Frontal cortex (tissue), 4 donors: ENCODE results near the gene GRK1. TPM values are rescaled to one million over a fixed set of nuclear protein-coding genes. Genes with fewer than 3 reads are reported as not detected.
"Not testable (repeated sequence)": the region's sequence is repeated elsewhere in the genome, so short reads cannot be mapped to it uniquely, and the experiment has no call there.

ENCODE experiments used
- DNase-seq, 2 donors: peaks; one replicate each; pipeline ENCODE4 v3.0.0; 2012; ENCODE audit warnings: low spot score in 2 of 2
- FAIRE-seq: peaks from 2 replicates; lab custom pipeline; 2012; peaks lifted over from hg19 to GRCh38; lab: Jason Lieb, UNC
- total RNA-seq: library from RNA; depleted of rRNA; stranded (reverse); fragments of >200 nt; gene quantifications from one replicate; pipeline ENCODE4 v1.2.3, GENCODE V29; 2014
- donor health status: control.
- donor health status: control.
- donor health status: control.

GRK1 gene
- total RNA-seq, 1 donor from 2014 or later = under 0.01 TPM

DNA sequence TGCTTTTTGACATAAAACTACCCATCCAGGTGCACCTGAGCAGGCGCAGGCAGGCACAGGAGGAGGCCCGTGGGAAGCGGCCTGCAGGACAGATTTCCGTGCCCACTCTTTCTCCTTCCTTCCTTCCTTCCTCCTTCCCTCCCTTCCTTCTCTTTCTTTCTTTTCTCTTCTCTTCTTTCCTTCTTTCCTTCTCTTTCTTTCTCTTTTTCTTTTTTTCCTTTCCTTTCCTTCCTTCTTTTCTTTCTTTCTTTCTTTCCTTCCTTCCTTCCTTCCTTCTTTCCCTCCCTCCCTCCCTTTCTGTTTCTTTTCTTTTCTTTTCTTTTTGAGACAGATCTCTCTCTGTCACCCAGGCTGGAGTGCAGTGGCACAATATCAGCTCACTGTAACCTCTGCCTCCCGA is 70.8 kb downstream of the GRK1 start:
- FAIRE-seq = no peak
- no peak for DNase-seq

DNA sequence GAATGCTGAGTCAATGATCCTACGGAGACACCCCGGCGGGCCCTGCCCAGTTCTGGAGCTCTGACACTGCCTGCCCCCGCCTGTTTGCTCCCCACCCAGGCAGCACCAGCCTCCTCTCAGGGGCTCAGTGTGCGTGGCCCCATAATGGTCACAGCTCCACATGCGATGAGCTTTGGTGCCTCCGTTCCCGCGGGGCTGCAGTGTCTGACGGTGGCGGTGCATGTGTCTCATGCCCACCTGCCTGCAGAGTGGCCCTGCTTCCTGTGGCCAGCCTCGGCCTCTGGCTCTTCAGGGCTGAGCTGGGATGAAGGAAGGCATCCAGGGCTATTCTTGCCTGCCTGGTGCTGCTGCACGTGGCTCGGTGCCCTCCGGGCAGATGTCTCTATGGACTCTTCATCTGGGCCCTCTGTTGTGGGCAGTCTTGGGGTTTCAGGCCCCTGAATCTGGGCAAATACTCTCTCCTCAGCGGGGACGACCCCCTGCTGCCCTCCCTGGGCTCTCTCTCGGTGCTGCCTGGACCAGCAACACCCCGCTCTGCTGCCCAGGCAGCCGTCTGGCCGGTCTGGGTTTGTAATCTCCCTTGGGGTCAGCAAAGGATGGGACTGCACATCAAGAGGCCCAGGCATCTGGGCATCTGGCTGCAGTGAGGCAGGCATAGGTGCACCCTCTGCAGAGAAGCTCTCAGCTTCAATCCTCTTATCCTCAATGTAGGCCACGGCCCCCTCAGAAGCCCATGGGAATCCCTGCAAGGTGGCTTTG is 72.7 kb downstream of the GRK1 start:
- DNase-seq (no peak), FAIRE-seq (no peak)

DNA sequence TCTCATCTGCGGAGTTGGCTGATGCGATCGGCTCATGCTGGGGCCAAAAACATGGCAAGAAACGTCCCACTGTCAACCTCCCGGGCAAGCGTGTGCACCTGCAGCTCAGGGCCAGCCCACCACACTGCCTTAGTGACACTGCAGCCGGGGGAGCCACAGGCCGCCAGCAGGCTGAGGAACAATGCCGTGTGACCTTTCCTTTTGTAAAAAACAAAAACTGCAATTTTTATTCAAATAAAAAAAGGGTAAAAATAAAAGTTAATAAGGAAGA is 73.2 kb downstream of the GRK1 start:
- FAIRE-seq = no peak
- no peak for DNase-seq

DNA sequence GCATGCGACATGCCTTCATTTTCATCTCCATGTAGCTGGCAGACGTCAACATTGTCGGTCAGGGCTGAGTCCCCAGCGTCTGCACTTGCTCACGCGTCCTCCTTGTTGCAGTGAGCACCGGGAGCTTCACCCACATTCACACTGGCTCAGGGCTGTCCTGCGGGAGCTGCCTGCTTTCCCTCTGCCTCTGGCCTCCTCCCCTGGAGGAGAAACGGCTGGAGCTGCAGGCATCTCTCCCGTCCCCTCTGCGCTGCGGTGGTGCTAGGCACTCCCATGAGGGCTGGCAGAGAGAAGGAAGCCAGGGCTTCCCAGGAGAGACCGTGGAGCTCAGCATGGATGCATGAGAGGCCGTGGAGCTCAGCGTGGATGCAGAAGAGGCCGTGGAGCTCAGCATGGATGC is 73.6 kb downstream of the GRK1 start:
- FAIRE-seq = no peak

DNA sequence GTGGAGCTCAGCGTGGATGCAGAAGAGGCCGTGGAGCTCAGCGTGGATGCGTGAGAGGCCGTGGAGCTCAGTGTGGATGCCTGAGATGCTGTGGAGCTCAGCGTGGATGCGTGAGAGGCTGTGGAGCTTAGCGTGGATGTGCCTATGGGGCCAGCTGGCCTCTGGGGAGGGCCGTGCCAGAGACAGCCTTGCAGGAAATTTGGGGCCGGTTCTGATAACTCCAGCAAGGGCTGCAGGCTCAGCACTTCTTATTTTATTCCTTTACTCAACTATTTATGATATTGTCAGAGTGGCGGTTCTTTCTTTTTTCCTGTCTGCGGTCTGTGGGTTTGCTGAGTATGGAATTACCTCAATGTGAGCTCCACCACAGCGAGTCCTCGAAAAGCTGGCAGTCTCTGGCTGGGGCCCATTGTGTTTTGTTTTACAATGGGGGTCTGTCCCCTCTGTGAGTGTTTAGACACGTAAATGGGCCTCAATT is 74.2 kb downstream of the GRK1 start:
- DNase-seq = no peak
- FAIRE-seq = no peak

More for the DNA sequence above, 73.6 kb downstream of the GRK1 start:
- no peak for DNase-seq

DNA sequence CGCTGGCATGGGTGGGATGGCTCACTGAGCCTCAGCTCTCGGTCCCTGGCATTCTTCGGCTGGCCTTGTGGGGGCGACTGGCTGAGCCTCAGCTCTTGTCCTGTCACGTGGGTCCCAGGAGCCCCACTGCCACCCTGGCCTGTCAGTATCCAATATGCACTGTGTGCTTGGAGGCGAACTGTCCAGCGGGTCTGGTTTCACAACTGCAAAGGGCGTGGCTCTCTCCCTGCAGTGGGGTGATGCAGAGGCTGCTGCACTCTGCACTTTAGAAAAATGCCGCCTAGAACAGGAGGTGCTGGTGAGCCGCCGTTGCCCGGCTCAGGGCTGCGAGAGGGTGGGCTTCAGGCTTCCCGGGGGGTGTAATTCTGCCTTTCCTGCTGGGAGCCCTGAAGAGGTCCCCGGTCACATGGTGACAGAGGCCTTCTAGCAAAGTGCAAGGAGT is 75.0 kb downstream of the GRK1 start:
- FAIRE-seq = no peak
- DNase-seq = no peak

DNA sequence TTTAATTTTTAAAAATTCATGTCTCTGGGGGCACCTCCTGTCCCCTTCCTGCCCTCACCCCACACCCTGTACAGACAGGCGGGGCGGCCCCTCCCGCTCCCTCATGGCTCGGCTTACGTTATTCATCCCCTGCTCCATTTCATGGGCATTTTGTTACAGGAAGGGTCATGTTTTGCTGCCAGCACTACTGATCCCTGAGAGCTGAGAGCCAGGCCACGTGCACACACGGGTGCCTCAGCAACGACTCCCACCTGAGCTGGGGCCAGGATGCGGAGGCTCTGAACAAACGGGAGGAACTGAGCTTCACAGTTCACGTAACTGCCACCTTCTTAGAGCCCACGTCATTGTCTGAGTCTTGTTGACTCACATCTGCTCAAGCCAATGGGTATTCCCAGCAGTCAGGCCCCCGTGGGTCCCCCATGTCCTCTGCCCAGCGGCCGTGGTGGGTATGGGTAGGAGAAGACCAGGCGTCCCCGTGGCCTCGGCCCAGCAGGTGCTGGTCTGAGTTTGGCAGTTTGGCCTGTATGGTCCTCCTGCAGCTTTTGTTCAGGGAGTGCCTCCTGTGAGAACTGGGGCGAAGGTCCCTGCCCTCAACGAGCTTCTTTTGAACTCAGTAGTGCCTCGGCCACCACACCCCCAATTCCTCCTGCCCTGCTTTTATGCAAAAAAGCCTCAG is 75.6 kb downstream of the GRK1 start:
- FAIRE-seq (no peak), DNase-seq (no peak)

DNA sequence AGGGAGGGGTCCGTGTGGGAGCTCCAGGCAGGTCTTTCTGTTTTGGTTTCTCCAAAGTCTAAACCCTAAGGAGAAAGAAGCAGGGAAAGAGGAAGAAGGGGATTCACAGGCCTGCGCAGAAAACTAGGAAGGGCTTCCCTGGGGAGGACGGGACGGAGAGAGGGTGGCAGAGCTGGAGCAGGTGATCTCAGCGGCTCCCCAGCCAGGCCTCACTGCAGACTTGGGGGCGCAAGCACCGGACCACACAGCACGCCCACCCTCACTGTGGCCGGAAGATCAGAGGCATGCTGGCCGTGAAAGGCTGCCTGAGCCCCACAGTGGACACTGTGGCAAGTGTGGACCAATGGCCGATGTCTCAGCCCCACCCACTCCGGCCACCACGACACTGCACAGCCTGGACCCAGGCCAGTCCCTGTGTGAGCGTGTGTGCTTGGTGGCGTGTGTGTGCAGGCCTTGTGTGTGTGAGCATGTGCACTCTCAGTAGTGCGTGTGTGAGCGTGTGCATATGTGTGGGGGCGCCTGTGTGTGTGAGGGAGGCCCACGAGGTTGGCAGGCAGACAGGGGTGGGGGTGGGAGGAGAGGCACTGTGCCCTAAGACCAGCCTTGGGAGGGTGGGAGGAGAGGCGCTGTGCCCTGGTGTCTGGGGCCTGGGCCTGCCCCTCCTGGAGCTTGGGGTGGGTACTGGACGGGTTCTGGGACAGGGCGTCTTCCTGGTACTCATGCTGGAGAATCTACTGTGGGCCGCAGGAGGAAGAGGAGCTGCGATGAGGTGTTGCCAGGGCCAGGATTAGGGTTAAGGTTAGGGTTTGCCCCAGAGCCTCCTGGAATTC is 76.6 kb downstream of the GRK1 start:
- DNase-seq (no peak), FAIRE-seq (no peak)

DNA sequence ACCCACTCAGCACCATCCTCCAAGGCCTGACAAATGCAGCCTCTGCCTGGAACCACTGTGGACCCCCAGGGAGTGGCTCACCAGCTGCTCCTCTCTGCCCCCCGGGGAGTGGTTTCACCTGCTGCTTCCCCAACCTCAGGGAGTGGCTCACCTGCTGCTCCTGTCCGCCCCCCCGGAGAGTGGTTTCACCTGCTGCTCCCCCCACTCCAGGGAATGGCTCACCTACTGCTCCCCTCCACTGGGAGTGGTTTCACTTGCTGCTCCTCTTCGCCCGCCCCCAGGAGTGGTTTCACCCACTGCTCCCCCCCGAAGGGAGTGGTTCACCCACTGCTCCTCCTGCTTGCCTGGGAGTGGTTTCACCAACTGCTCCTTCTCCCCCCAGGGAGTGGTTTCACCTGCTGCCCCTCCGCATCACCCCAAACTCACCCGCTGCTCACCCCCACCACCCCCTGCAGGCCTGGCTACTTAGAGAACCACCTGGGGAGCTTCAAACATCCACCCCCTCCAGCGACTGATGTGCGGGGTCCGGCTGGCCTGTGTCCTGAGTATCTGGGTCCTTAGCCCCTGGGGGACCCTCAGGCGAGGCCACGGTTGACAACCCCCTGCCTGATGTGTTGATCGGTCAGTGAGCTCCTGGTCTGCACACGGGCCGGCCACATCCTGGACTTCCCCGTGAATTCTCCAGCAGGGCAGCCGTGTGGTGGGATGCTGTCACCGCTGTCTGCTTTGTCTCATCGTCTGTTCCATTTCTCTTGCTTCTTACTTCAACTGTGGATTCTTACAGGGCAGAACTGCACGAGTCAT is 77.4 kb downstream of the GRK1 start:
- DNase-seq (no peak), FAIRE-seq (no peak)

DNA sequence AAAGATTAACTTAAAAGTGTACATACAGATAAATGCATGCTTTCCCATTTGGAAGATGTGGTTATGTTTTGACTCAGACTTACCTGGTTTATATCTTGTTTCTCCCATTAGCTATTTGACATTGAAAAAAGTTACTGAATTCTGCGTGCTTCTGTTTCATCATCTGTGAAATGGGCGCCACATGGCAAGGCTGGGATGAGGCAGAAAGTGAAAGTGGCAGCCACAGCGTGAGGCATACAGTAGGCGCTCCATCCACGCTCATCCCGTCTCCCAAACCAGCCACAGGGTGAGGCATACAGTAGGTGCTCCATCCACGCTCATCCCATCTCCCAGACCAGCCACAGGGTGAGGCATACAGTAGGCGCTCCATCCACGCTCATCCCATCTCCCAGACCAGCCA is 78.0 kb downstream of the GRK1 start:
- FAIRE-seq (no peak), DNase-seq (no peak)

DNA sequence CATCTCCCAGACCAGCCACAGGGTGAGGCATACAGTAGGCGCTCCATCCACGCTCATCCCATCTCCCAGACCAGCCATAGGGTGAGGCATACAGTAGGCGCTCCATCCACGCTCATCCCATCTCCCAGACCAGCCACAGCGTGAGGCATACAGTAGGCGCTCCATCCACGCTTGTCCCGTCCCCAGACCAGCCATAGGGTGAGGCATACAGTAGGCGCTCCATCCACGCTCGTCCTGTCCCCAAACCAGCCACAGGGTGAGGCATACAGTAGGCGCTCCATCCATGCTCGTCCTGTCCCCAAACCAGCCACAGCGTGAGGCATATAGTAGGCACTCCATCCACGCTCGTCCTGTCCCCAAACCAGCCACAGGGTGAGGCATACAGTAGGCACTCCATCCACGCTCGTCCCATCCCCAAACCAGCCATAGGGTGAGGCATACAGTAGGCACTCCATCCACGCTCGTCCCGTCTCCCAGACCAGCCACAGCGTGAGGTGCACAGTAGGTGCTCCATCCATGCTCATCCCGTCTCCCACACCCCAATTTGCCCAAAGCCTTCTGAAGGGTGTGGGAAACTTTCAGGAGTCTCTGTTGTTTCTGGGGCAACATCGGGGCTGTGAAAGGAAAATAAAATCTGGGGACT is 78.6 kb downstream of the GRK1 start:
- not testable (repeated sequence) for DNase-seq, FAIRE-seq

DNA sequence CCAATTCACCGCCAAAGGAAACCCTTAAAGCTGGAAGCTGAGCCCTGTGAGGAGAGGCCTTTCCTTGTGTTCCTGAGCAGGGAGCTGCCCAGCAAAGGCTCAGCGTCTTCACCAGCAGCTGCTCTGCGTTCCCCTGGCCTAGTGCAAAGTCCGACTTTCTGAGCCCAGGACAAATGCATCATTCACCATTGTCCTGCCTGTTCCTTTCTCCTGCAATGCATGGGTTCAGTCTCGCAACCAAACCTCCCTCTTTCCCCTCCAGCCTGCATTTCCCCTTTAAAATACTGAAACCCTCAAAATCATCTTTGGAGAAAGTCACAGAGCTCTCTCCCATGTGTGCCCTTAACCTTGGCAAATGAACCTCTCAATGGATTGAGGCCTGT is 79.1 kb downstream of the GRK1 start:
- FAIRE-seq = no peak
- DNase-seq = no peak

DNA sequence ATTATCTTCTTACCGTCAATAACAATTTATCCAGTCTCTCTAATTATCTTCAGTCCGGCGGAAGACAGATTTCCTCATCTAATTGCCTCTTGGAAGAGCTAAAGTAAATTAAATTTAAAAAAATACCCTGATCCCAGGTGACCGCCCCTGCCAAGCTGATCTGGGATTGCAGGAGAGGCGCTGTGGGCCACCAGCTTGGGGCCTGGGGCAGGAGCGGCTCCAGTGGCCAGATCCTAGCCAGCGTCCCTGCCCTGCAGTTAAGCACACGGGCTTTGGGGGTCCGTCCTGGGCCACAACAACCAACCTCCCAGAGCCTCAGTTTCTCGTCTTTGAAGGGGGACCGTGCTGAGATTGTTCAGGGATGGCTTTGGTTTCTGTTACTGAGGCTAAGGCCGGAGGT is 79.7 kb downstream of the GRK1 start:
- DNase-seq = no peak

DNA sequence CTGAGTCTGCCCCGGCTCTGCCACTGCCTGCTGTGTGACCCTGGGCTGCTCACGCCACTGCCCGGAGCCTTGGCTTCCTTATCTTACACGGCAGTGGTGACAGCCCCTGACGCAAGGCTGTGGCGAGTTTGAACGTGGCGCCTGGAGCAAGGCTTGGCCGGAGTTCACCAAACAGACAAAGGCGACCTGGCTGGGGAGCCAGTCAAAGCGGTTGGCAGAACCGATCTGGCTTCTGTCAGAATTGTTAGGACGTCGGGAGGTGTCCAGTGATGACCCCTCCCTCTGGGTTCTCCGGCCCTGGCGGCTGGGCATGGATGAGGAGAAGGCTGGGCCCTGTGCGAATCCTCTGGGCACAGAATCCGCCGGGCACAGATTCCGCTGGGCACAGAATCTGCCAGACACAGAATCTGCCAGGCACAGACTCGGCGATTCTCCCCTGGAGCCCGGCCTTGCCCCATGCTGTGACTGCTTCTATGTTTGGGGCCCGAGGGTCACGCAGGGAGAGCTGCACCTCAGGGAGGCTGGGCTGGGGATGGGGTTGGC is 80.3 kb downstream of the GRK1 start:
- FAIRE-seq (no peak), DNase-seq (no peak)

More for the DNA sequence above, 79.7 kb downstream of the GRK1 start:
- FAIRE-seq = no peak

DNA sequence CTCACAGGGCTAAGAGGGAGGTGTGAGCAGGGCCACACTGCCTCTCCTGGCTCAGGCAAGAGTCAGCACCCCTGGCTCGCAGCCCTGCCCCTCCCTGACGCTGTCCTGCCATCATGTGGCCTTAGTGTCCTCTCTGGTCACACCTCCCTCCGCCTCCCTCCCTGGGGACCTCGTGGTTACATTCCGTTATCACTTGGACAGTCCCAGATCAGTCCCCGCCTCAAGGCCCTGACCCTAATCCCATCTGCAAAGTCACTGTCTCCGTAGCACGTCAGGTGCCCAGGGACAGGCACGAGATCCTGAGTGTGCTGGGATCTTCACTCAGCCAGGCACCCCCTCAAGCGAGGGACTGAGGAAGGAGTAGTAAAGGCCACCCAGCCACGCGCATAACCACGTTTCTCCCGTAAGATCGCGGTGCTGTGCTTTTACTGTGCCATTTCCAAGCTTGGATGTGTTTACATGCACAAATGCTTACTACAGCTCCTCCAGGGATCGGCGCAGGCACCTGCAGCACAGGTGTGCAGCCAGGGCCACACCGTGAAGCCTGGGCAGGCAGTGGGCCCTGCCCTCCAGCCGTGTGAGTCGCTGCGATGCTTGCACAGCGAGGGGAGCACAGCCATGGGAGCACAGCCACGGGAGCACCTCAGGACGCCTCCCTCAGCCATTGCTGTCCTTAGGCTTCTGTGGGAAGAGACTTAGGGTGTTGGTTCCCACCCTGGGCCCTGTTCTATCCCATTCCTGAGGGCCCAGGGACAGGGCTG is 81.3 kb downstream of the GRK1 start:
- FAIRE-seq = no peak
- DNase-seq = no peak

DNA sequence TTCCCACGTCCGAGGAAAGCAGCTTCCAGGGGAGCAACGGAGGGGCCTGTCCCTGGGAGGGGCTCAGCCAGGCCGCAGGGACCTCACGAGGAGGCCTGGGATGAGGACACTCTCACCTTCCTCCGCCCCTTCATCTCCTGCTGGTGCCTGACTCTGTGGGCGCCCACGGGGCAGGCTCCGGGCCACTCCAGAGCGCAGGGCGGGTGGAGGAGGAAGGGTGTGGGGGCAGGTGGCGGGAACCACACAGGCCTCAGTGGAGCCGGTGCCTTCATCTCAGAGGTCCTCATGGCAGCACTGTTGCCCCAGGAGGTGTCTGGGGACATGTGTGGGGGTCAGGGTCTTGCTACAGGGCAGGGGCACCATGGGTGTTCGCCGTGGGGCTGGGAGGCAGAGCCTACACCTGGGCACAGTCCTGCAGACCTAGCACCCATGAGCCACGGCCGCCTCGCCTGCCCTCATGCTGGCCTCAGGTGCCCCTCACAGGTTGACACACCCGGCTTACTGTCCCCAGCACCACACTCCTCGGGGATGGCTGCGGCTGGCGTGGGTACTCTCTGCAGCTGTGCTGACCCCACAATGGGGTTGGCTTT is 81.9 kb downstream of the GRK1 start:
- FAIRE-seq (no peak), DNase-seq (no peak)

DNA sequence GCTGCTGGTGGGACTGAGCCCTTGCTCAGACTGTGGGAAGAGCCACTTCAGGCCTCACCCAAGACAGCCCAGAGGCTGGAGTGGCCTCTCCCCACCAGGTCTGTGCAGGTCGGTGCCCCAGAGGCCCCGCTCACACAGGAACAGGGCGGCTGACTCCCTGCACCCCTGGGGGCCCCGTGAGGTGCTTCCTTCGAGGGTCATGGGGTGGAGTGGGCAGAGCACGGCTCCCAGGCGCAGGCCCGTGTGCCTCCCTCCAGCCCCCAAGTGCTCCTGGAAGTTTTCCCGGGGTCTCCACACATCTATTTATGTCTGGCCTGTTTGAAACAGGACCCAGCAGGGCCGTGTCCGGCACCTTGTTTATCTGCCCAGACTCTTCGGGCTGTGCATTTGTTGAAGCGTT is 82.5 kb downstream of the GRK1 start:
- FAIRE-seq = no peak
- no peak for DNase-seq

DNA sequence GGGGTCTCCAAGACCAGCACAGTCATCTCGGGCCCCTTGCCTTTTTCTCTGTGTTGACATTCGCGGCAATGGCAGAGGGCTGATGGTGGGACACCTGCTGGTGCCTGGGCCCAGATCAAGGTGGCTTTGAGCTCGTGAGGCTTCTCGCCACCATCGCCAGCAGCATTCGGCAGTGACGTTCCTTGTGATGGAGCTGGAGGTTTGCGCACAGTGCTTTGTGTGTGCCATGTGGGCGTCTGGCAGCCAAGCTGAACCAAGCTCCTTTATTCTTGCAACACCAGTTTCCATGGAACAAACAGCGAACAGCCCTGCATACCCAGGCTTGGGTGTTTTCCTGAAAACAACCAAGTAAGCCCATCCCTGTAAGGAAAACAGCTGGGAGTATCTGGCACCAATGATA is 82.9 kb downstream of the GRK1 start:
- DNase-seq = no peak
- FAIRE-seq = no peak
